Measurements from ENCODE around the gene TLL2. TPM values are rescaled to one million over a fixed set of nuclear protein-coding genes. Genes with fewer than 3 reads are reported as not detected.

The TLL2 gene
- total and polyA plus RNA-seq, 8 donors = 0.09 to 0.69 (median 0.29) TPM

DNA sequence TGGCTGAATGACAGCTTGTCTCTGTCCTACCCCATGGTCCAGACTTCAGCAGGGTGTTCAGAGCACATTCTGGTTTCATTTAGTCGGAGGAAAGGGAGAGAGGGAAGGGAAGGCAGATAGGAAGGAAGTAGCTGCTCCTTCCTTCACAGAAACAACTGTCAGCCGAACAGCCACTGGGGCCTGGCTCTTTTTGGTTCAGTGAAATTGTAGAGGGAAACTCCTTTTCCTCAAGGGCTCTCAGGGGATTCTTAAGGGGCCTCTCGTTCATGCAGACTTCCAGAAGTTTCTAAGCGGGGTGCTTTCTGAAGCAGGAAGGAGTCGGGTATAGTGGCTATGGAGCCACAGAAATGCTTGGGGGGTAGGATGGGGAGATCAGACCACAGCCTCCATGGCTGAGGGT is 56.4 kb downstream of the TLL2 start:
- ATAC-seq = no peak
- TF ChIP-seq, protein P1, sequence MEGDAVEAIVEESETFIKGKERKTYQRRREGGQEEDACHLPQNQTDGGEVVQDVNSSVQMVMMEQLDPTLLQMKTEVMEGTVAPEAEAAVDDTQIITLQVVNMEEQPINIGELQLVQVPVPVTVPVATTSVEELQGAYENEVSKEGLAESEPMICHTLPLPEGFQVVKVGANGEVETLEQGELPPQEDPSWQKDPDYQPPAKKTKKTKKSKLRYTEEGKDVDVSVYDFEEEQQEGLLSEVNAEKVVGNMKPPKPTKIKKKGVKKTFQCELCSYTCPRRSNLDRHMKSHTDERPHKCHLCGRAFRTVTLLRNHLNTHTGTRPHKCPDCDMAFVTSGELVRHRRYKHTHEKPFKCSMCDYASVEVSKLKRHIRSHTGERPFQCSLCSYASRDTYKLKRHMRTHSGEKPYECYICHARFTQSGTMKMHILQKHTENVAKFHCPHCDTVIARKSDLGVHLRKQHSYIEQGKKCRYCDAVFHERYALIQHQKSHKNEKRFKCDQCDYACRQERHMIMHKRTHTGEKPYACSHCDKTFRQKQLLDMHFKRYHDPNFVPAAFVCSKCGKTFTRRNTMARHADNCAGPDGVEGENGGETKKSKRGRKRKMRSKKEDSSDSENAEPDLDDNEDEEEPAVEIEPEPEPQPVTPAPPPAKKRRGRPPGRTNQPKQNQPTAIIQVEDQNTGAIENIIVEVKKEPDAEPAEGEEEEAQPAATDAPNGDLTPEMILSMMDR (IDR thresholded peaks at IDR 0.05) = no peak

DNA sequence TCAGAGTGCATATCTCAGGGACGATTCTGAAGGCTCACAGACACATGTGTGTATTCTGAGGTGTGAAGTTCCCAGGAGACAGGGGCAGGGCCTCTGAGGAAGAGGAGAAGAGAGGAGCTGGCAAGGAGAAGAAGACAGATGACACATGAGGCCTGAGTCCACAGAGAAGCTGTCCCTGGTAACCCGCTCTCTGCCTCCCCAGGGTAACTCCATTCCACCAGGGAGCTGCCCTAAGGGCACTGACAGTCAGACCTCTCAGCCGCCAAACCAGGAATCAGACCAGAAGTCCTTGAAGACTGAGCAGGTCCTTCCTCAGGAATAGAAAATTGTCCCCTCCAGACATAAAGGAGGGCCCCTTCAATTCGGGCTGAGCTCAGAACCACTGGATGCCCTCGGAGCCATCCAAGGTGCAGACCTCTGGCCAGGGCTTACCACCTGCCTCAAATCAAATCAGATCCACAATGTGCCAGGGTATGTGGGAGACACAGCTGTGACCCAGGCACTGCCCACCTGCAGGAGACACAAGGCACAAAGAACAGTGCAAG is 57.4 kb downstream of the TLL2 start:
- no peak for DNase-seq
- H3K9me3 ChIP-seq = no peaks in the 10 kb centered on the region
- intact Hi-C loops (cut with DNase I) = no loop called here
- H3K36me3 ChIP-seq = no peaks in the 10 kb centered on the region
- H3K4me3 ChIP-seq = no peak overlapping the region
- ATAC-seq = no peak
- TF ChIP-seq, protein P1 (IDR thresholded peaks at IDR 0.05) = no peak
- no peaks in the 10 kb centered on the region for H3K4me1 ChIP-seq
- H3K27ac ChIP-seq = no peak overlapping the region
- peaks cover 0 to 12% of the 10 kb centered on the region in 2 donors for H3K27me3 ChIP-seq

More for the DNA sequence above, 56.4 kb downstream of the TLL2 start:
- Histone ChIP-seq H3K27me3 (peaks cover 0 to 5% of the 10 kb centered on the region in 2 donors), H3K27ac (no peak overlapping the region), H3K36me3 (no peaks in the 10 kb centered on the region), H3K4me3 (no peak overlapping the region), H3K4me1 (no peaks in the 10 kb centered on the region), H3K9me3 (no peaks in the 10 kb centered on the region)
- intact Hi-C loops (cut with DNase I) = no loop called here
- DNase-seq = no peak

DNA sequence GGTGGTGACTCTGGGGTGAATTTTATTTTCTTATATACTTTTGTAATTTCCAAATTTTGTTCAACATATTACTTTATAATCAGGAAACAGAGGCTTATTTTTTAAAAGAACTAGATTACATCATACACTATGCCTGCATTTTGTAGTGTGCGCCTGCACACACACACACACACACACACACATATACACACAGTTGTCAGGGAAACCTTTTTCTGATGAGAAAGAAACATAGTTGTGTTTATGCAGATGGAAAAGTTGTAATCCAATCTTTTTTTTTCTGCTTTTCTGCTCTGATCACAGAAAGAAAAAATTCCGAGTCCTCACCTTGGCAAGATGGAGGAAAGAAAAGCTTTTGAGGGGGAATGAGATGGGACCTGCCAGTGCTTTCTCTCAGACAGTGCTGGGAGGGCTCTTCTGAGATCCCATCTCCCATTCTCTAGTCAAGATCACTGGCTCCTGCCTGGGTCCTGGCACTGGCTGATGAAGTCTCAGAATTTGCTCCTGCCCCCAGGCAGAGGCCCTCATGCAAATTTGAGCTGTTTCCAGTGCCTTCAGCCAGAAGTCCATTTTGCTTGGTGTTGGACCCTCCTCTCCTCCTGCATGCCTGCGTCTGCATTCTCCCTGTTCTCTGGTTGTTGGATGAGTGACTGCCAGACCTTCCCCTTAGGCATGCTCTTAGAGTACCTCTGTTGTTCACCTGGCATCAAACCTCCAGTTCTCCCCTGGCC is 59.7 kb downstream of the TLL2 start:
- Histone ChIP-seq H3K4me1 (no peaks in the 10 kb centered on the region), H3K36me3 (no peaks in the 10 kb centered on the region), H3K9me3 (no peaks in the 10 kb centered on the region), H3K27ac (no peak overlapping the region), H3K27me3 (peaks cover 0 to 24% of the 10 kb centered on the region in 2 donors), H3K4me3 (no peak overlapping the region)
- TF ChIP-seq, protein P1 (IDR thresholded peaks at IDR 0.05) = no peak
- no peak for ATAC-seq
- intact Hi-C loops (cut with DNase I) = no loop called here
- peak in 1 of 4 donors; percentile 41 for DNase-seq

DNA sequence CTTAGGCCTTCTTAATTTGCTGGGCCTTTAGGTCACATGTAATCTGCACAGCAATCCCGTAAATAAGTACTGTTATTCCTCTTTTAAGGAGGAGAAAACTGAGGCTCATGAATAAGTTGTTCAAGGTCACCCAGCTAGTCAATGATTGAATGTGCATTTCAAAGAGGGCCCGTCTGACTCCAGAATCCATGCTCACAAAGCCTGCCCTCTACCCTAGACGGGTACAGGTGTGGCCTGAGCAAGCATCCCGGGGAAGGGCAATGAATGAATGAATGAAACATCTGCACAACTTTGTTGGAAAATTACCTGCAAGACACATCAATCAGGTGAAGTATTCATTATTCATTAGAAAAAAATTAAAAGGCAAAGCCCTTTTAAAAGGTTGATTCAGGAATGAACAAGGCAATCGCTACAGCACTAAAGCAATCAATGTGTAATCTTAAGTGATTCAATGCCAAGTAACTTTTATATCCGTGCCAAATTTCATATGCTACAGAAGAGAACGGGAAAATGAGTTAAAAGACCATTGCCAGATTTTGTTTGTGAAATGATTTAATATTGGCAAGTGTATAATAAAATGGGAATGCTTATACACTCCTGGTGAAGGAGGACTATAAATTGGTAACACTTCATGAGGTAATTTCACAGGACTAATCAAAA is 61.1 kb downstream of the TLL2 start:
- Histone ChIP-seq H3K4me3 (no peak overlapping the region), H3K27ac (no peak overlapping the region), H3K4me1 (no peaks in the 10 kb centered on the region), H3K27me3 (peaks cover 0 to 20% of the 10 kb centered on the region in 2 donors), H3K9me3 (no peaks in the 10 kb centered on the region), H3K36me3 (no peaks in the 10 kb centered on the region)
- TF ChIP-seq, protein P1 (IDR thresholded peaks at IDR 0.05) = no peak
- intact Hi-C loops (cut with DNase I) = no loop called here
- no peak for DNase-seq
- ATAC-seq = no peak

DNA sequence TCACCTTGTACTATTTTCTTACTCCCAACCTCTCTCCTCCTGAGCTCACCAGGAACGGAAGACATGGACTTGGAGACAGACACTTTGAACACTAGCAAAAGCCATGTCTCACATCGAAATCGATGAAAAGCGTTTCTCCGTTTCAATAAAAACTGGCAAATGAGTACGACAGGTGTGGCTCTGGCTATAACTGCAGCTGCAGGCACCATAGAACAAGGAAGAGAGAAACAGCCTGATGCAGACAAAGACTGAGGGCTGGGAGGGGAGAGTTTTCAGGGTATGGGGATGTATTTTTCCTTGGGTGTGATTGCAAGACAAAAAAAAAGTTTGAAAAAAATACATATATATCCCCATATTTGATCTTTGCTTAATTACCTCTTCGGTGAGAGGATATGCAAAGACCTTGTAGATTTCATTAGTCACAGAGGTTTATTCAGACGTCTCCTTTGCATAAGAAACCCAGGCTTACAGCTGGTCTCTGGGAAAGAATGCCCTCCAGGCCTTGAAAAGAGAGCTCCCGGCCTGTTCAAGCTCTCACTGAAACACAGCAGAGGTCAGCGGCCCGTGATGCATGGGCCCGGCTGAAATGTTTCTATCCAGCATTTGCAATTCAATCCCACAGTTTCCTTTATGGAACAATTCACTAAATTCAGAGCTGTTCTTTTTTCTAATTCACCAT is 63.1 kb downstream of the TLL2 start:
- ATAC-seq = no peak
- TF ChIP-seq, protein P1 (IDR thresholded peaks at IDR 0.05) = no peak
- Histone ChIP-seq H3K4me1 (no peaks in the 10 kb centered on the region), H3K27ac (no peak overlapping the region), H3K27me3 (peaks cover 0 to 20% of the 10 kb centered on the region in 2 donors), H3K4me3 (no peak overlapping the region), H3K36me3 (no peaks in the 10 kb centered on the region), H3K9me3 (no peaks in the 10 kb centered on the region)
- intact Hi-C loops (cut with DNase I) = no loop called here
- no peak for DNase-seq

Measured in left lung (tissue), 10 donors.